ENCODE results near the gene TOMM22. TPM values are rescaled to one million over a fixed set of nuclear protein-coding genes. Genes with fewer than 3 reads are reported as not detected.

TOMM22 gene
- total RNA-seq, 4 donors from 2014 or later, result 15.6 to 56.2 (median 36.7) TPM

DNA sequence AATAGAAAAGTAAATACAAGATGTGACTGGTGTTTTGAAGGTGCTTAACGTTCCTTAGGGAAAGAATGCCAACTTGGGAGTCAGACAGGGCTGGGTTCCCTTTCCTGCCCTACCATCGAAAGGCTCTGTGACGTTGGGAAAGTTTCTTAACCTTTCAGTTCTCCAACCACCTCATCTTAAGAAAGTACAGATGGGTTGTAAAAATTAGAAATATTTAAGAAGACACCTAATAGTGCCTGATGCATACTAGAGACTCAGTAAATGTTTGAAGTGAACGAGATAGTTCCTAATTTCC, 25.1 kb downstream of the TOMM22 start:
- WGBS, result 2% methylated on average over 4 of the region's 4 CpGs
- TF ChIP-seq POLR2AphosphoS5 (IDR thresholded peaks at IDR 0.05) (no peak), EP300 (IDR thresholded peaks at IDR 0.05) (no peak), POLR2A (IDR thresholded peaks at IDR 0.05) (no peak)
- TF ChIP-seq, protein P1, sequence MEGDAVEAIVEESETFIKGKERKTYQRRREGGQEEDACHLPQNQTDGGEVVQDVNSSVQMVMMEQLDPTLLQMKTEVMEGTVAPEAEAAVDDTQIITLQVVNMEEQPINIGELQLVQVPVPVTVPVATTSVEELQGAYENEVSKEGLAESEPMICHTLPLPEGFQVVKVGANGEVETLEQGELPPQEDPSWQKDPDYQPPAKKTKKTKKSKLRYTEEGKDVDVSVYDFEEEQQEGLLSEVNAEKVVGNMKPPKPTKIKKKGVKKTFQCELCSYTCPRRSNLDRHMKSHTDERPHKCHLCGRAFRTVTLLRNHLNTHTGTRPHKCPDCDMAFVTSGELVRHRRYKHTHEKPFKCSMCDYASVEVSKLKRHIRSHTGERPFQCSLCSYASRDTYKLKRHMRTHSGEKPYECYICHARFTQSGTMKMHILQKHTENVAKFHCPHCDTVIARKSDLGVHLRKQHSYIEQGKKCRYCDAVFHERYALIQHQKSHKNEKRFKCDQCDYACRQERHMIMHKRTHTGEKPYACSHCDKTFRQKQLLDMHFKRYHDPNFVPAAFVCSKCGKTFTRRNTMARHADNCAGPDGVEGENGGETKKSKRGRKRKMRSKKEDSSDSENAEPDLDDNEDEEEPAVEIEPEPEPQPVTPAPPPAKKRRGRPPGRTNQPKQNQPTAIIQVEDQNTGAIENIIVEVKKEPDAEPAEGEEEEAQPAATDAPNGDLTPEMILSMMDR (IDR thresholded peaks at IDR 0.05), result no peak
- no peak for DNase-seq (ENCODE audit: low spot score in 2 of 2)
- Histone ChIP-seq H3K36me3 (peaks cover 6% of the 10 kb centered on the region), H3K27me3 (no peaks in the 10 kb centered on the region), H3K4me3 (peak overlapping the region; percentile 100), H3K9me3 (no peaks in the 10 kb centered on the region), H3K4me1 (peaks cover 33% of the 10 kb centered on the region), H3K27ac (peak overlapping the region; percentile 99)

DNA sequence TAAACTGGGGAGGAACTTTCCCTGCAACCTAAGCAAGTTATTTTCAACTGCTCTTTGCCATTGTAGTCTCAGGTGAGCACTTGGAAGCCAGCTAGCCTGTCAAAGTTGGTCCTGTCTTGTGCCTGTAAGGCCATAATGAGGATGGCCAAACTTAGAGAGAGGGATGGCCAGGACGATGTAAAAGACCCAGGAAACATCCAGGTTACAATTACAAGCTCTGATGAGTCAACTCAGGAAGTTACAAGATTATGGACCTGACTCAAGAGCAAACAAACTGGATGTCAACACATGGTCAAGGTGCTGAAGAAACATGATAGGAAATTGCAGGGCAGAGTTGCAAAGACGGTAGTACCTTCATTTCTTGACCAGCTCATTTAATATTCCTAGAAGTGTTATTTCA, 25.6 kb downstream of the TOMM22 start:
- Histone ChIP-seq H3K4me3 (peak overlapping the region; percentile 100), H3K36me3 (peaks cover 6% of the 10 kb centered on the region), H3K9me3 (no peaks in the 10 kb centered on the region), H3K27me3 (no peaks in the 10 kb centered on the region), H3K27ac (no peak overlapping the region), H3K4me1 (peaks cover 38% of the 10 kb centered on the region)
- WGBS, result 47% methylated on average over 2 of the region's 2 CpGs
- TF ChIP-seq EP300 (IDR thresholded peaks at IDR 0.05), result no peak
- TF ChIP-seq POLR2A (IDR thresholded peaks at IDR 0.05), result no peak
- no peak for TF ChIP-seq POLR2AphosphoS5 (IDR thresholded peaks at IDR 0.05)
- TF ChIP-seq, protein P1 (IDR thresholded peaks at IDR 0.05), result no peak
- no peak for DNase-seq (ENCODE audit: low spot score in 2 of 2)

DNA sequence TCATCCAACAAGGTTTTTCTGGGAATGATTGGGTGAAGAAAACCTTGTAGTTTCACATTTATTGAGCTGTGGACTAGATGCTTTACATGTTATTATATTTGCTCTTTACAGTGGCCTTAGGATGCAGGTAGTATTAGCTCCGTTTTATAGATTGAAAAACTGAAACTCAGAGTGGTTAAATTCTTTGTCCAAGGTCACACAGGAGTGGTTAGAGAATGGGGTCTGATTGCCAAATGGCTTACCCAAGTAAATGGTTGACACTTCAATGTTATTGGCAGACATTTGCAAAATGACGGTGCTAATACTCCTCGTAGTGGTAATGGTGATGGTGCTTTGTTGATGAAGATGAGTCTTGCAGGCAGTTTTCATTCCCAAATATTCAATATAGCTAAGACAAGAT, 26.2 kb downstream of the TOMM22 start:
- 89% methylated on average over 3 of the region's 3 CpGs for WGBS

DNA sequence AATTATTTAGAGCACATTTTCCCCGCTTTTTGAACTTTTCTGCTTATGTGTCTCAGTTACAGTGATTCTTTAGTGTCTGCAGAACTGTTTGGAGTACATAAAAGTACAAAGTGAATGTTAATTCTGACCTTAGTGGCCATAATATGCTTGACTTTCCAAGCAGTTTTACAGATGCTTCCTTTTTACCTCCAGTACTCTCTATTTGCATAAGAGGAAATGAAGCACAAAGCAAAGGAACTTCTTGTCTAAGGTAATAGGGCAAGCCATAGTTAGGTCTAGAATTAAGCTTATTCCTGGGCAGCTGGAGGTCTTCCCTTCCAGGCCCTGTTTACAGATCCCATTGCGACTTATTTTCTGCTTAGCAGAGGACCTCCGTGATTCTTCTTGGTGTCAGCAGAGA, 27.5 kb downstream of the TOMM22 start:
- DNase-seq (ENCODE audit: low spot score in 2 of 2), result no peak
- Histone ChIP-seq H3K9me3 (no peaks in the 10 kb centered on the region), H3K27ac (no peak overlapping the region), H3K4me3 (no peak overlapping the region), H3K4me1 (peaks cover 50% of the 10 kb centered on the region), H3K36me3 (peaks cover 6% of the 10 kb centered on the region), H3K27me3 (no peaks in the 10 kb centered on the region)
- no peak for TF ChIP-seq EP300 (IDR thresholded peaks at IDR 0.05)
- TF ChIP-seq, protein P1 (IDR thresholded peaks at IDR 0.05), result no peak
- TF ChIP-seq POLR2AphosphoS5 (IDR thresholded peaks at IDR 0.05), result no peak
- TF ChIP-seq POLR2A (IDR thresholded peaks at IDR 0.05), result no peak
- 84% methylated on average over 3 of the region's 3 CpGs for WGBS

More for the DNA sequence above, 26.2 kb downstream of the TOMM22 start:
- Histone ChIP-seq H3K4me3 (peak overlapping the region; percentile 100), H3K27me3 (no peaks in the 10 kb centered on the region), H3K4me1 (peaks cover 44% of the 10 kb centered on the region), H3K27ac (no peak overlapping the region), H3K9me3 (no peaks in the 10 kb centered on the region), H3K36me3 (peaks cover 6% of the 10 kb centered on the region)
- DNase-seq (ENCODE audit: low spot score in 2 of 2), result no peak
- TF ChIP-seq, protein P1 (IDR thresholded peaks at IDR 0.05), result no peak
- TF ChIP-seq POLR2A (IDR thresholded peaks at IDR 0.05) (no peak), EP300 (IDR thresholded peaks at IDR 0.05) (no peak), POLR2AphosphoS5 (IDR thresholded peaks at IDR 0.05) (no peak)

DNA sequence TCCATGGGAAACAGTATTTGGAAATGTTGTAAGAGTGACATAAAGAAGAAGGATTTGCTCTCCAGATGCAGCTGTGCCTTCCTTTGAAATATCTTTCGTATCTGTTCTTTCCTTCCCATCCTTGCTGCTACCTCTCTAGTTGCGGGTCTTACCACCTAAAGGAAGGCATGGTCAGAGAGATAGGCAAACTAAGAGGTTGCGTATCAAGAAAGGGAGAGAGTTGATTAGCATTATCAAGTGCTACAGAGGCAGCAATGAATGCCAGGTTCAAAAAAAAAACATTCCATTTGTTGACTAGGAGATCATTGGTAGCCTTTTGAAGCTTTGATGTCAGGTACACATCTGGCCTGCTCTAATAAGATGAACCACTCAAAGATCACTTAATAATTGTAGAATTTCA, 28.6 kb downstream of the TOMM22 start:
- Histone ChIP-seq H3K36me3 (peaks cover 6% of the 10 kb centered on the region), H3K9me3 (no peaks in the 10 kb centered on the region), H3K27ac (no peak overlapping the region), H3K4me3 (no peak overlapping the region), H3K27me3 (no peaks in the 10 kb centered on the region), H3K4me1 (peaks cover 50% of the 10 kb centered on the region)
- DNase-seq (ENCODE audit: low spot score in 2 of 2), result no peak
- TF ChIP-seq EP300 (IDR thresholded peaks at IDR 0.05) (no peak), POLR2AphosphoS5 (IDR thresholded peaks at IDR 0.05) (no peak), POLR2A (IDR thresholded peaks at IDR 0.05) (no peak)
- TF ChIP-seq, protein P1 (IDR thresholded peaks at IDR 0.05), result no peak
- 91% methylated on average over 3 of the region's 3 CpGs for WGBS
